GM10248 (cell line): ENCODE results near the gene AGXT2.

ENCODE experiments used
- CTCF ChIA-PET: fragments of 300-600 bp; sonication (Branson Sonifier 250); formaldehyde crosslinking; extraction: SDS; loops from one replicate; lab custom pipeline; 2021; ENCODE audit warnings: antibody characterized with exemption; lab: Yijun Ruan, JAX
- POLR2A ChIA-PET: fragments of 350-650 bp; sonication (Branson Sonifier 250); formaldehyde crosslinking; extraction: SDS; loops from one replicate; lab custom pipeline; 2020; ENCODE audit warnings: antibody characterized with exemption; lab: Yijun Ruan, JAX
- DNase-seq: peaks from one replicate; pipeline ENCODE4 v3.0.0; 2012; ENCODE audit errors: extremely low spot score
- TF ChIP-seq, protein P1 (sequence below): IDR thresholded peaks from 2 replicates; pipeline ENCODE4 v1.5.1; 2012; ENCODE audit warnings: mild to moderate bottlenecking, low read depth; ENCODE audit errors: extremely low read depth, missing control alignments, control extremely low read depth

AGXT2 gene

DNA sequence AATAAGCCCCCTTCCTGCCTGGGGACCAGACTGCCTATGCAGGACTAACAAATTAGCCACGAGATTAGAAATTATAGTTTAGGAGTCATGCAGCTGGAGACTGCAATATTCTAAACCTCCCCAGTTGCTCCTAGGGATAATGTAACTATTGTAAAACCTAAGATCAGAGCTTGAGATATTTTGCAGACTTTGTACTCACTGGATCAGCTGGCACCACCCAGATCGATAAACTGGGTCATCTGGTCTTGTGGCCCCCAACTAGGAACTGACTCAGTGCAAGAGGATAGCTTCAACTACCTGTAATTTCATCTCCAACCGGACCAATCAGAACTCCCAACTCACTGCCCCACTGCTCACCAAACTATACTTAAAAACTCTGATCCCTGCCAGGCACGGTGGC lies 80.2 kb downstream of the AGXT2 start:
- TF ChIP-seq, protein P1, sequence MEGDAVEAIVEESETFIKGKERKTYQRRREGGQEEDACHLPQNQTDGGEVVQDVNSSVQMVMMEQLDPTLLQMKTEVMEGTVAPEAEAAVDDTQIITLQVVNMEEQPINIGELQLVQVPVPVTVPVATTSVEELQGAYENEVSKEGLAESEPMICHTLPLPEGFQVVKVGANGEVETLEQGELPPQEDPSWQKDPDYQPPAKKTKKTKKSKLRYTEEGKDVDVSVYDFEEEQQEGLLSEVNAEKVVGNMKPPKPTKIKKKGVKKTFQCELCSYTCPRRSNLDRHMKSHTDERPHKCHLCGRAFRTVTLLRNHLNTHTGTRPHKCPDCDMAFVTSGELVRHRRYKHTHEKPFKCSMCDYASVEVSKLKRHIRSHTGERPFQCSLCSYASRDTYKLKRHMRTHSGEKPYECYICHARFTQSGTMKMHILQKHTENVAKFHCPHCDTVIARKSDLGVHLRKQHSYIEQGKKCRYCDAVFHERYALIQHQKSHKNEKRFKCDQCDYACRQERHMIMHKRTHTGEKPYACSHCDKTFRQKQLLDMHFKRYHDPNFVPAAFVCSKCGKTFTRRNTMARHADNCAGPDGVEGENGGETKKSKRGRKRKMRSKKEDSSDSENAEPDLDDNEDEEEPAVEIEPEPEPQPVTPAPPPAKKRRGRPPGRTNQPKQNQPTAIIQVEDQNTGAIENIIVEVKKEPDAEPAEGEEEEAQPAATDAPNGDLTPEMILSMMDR: no peak
- DNase-seq: no peak
- CTCF ChIA-PET: interaction anchor here (0.8 to 2.4 kb wide), 3 partner anchors 10 to 482 kb away, joined by 3 to 13 read pairs (median 3); no protein-coding TSS in a partner anchor
- POLR2A ChIA-PET: no interaction called here

DNA sequence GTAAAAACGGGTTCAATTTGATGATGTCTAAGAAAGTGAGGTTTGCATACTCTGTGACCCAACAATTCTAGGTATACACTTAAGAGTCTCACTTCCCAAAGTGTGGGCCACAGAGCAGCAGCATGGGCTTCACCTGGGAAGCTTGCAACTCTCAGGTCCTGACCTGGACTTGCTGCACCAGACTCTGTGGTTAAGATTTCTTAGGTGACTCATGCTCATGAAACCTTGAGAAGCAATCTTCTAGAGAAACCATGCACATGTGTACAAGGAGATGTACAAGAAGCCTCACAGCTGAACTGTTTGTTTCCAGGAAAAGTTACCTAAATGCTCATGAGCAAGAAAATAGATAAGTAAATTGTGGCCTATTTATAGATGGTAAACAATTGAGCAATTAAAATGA lies 88.4 kb downstream of the AGXT2 start:
- CTCF ChIA-PET: interaction anchor here (1.2 to 3.5 kb wide), 8 partner anchors 9 to 48 kb away, joined by 3 to 28 read pairs (median 4); partner anchors contain the start of gene DNAJC21
- POLR2A ChIA-PET: no interaction called here
- DNase-seq: peak; percentile 59
- TF ChIP-seq, protein P1: no peak

DNA sequence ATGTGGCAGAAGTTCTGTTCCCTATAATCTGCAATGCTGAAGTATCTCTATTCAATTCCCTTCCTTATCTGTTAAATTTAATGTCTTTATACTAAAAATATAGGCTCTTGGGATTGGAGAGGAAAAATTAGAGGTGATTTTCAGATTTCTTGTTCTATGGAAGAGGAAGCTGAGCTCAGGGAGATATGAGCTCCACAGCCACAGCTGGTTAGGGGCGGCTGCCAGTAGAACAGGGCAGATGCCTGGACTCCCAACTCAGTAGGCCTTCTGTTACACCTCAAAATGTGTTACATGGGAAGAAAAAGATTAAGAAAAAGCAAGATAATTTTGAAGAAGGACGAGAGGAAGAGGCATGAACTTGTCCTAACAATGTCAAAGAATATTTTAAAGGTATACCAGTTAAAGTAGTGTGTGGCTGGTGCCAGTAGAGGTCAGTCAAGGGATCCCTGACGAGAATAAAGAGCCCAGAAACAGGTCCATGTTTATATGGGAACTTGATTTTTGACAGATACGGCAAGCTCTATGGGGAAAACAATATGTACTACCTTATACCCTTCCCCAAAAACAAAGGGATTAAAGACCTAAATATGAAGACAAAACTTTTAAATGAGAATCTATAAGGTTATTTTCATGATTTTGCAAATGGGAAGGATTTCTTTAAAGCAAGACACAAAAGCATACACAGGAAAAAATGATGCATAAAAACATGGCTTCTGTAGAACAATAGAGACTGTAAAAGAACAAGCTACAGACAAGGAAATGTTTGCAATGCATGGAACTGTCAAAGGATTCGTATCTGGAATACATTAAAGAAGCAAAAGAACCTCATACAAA lies 89.7 kb downstream of the AGXT2 start:
- peak; percentile 54 for DNase-seq
- CTCF ChIA-PET: interaction anchor here (0.6 to 3.5 kb wide), 13 partner anchors 9 to 447 kb away, joined by 3 to 28 read pairs (median 4); partner anchors contain the start of genes BRIX1, DNAJC21 and RAD1

DNA sequence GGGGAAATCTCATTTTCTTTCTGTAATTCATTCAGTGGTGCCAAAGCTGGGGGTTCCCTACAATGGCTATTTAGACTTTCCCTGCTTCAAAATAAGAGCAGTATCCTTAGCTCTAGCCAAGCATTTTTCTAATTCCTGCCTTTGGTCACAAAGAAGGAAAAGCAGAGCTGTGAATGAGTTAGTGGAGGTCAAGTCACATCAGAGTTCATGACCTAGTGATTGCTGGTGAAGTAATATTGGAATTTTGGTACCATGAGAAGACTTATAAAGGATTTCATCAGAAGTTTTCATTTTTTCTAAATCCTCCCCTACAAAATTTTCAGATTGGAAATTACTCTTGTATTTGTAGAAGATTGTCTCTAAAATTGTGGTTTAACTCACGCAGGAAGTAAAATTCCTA lies 90.4 kb downstream of the AGXT2 start:
- DNase-seq: no peak
- TF ChIP-seq, protein P1: no peak
- POLR2A ChIA-PET: no interaction called here
- CTCF ChIA-PET: interaction anchor here (0.6 to 3.5 kb wide), 9 partner anchors 8 to 447 kb away, joined by 3 to 28 read pairs (median 5); partner anchors contain the start of genes BRIX1, DNAJC21 and RAD1

More for the DNA sequence above, 89.7 kb downstream of the AGXT2 start:
- POLR2A ChIA-PET: no interaction called here
- TF ChIP-seq, protein P1: peak; percentile 60
